ENCODE results near the gene SLCO2A1.

The SLCO2A1 gene

DNA sequence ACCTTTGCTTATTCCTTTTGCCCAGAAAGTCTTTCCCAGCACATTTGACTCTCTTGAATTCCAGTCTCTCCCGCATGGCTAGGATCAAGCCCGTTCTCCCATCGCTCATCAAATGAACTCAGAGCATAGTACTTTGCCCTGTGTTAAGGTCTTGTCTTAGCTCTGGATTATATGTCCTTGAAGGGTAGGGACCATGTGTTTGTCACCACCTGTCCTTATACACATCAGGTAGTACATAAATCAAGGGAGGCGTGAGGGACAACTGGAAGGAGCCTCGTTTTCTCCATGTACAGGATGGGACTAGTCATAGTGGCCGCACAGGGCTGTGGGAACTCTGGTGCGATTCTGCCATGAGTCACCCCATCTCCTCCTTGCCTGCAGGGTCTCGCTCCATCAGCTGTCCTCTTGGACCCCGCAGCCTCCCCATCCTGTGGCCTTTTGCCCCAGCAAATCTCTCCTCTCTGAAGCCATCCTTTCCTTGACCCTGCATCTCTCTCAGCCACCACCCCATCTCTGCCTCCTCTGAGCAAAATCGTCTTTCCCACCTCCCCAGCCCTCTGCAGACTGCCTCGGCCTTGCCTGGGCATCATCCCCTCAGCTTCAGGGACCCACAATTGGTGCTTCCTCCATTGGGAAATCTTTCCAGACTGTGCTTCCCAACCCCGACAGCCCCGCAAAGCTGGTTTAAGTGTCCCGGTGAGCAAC lies 100.7 kb downstream of the SLCO2A1 start:
- no peak for FAIRE-seq

DNA sequence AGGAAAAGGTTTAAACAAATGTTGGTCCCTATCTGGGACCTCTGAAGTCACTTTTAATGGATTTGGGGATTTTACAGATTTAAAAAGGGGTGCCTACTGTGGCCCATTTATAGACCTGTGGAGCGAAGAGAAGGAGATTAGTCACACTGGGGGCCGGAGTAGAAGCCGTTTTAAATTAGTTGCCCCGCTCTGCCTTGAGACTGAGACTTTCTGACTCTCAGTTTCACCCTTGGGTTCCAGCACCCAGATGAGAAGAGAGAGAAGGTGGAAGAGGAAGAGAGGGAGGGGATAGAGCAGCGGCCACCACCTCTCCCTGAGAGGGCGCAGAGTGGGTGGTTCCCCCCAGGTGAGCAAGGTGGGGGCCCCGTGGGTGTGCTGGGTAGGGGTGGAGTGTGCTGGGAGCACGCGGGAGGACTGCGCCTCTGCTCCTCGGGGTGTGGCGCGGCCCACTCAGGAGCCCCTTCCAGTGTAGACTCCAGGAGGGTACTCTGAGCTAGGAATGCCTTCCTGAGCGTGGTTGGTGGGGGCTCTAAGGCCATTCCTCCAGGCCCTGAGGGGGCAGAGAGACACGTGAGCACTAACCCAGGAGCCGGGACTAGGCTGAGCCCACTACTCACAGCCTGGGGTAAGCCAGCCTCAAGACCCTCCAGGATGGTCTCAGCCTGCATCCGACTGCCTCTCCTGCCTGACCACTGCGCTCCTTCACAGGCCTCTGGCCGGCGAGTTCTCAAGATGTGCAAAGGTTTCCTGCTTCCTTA lies 101.4 kb downstream of the SLCO2A1 start:
- no peak for FAIRE-seq

DNA sequence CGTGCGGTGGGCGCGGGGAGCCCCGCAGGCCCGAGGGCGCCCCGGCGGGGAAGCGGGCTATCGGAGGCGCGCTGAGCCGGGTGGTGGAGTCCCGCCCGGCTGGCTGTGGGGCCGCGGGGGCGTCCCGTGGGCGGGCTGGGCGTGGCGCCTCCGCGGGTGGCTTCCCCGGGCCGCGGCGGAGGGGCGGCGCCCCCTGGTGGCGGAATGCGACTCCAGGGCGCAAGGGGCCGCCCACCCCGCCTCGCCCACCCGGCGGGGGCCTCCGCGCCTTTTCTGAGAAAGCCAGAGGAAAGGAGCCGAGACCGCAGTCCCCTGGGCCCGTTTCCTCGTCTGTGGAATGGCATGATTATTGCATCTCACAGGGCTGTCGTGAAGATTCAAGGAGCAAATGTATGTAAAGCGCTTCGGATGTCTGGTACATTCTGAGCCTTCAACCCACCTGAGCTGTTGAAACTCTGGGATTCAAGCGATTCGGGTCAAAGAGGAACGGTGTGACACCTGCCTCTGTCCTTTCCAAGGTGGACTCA lies 102.1 kb downstream of the SLCO2A1 start:
- FAIRE-seq: no peak

DNA sequence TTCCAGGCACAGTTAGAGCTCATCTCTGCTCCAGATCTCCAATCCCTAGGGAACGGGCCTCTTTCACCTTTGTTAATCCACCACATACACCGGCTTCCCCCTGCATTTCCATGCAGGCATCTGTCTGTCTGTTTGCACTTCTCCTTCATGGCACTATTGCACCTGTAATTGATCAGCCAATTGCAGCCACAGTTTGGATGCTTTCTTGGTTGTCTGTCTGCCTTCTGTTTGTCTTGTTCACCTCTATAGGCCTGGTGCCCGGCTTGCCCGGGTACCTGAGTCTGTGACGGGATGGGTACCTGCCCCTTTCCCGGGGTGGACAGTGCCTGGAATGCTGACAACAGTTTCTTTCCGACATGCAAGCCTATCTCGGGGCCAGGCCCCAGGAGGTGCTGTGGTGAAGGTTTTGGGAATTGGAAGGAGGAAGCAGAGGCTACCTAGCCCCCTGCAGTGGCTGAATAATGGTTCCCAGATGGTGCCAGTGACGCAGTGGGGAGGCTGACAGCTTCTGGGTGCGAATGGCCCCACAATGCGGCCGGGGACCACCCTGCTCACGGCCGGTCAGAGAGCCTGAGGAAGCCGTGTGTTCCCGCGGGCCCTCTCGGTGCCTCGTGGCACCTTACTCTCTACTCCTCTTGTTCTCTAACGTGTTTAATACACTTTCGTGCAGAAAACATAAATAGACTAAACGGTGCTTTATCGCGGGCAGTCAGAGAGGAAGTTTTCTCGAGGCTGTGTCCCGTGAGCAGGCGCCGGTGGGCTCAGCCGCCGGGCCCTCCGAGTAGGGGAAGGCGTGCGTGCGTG lies 102.8 kb downstream of the SLCO2A1 start:
- FAIRE-seq: no peak

DNA sequence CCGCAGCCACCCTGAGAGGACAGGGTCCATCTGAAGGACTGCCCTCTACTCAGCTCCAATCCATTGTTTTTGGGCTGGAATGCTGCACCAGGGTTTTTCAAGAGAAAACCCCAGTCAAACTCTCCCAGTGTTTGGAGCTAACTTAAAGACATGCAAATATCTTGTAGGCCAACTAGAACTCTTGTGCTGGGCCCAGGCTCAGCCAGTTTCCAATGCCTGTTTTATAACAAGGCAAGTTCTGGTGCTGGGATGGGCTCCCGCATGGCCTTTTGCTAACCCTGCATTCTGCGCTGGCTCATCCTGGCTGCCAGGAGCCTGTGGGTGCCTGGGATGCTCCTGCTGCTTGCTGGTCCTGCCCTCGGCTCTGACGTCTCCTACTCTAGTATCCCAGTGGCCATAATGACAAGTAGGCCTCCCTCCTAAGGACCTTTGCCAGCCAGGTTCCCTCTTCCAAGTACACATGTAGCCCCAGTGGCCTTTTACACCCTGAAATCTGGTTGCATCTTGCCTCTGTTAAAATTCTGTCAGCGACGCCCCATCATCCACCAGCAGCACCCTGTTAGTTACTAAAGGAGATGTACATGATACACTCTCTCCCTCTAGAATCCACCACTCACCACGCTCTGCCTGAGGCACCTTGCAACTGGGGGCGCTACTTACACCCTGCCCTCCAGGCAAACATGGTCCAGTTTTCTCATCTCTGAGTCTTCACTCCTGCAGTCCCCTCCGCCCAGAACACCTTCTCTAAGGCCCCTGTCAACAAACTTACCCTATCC lies 103.6 kb downstream of the SLCO2A1 start:
- FAIRE-seq: no peak

DNA sequence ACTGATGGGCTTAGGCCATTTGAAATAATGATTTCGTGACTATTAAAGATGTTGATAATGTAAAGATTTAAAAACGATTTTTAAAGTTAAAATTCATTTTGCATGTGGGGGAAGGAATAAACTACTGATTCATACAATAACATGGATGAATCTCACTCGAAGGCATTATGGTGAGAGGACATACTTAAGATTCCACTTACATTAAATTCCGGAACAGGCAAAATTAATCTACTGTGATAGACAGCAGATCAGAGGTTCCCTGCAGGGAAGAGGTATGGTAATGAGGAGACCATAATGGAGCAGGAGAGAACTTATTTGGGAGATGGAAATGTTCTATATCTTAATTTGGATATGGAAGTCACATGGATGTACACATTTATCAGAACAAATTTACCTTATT lies 105.7 kb downstream of the SLCO2A1 start:
- FAIRE-seq: no peak

DNA sequence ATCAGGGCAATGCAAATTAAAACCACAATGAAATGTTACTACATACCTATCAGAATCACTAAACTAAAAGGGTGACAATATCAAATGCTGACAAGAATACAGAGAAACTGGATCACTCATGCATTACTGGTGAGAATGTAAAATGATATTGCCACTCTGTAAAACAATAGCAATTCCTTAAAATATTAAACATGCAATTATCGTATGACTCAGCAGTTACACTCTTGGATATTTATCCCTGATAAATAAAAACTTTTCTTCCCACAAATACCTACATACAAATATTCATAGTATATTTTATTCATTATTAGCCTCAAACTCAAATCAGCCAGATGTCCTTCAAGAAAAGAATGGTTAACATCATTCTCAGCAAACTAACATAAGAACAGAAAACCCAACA lies 108.1 kb downstream of the SLCO2A1 start:
- no peak for FAIRE-seq

DNA sequence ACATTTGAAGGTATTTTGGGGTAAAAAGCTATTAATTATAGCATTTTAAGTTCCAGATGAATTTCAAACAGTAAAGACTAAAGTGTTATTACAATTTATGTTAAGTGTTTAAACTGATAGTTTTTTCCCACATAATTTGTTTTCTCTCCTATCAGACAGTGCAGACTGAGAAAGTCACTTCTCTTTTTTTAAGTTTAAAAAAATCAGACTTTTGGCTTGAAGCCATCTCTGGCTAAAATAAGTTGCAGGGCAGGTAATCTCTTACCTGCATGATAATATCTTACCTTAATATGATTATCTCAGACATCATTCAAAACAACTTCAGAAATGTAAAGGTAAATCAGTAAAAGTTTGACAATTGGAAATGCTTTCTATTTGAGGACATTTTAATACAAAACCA lies 112.6 kb downstream of the SLCO2A1 start:
- FAIRE-seq: no peak

DNA sequence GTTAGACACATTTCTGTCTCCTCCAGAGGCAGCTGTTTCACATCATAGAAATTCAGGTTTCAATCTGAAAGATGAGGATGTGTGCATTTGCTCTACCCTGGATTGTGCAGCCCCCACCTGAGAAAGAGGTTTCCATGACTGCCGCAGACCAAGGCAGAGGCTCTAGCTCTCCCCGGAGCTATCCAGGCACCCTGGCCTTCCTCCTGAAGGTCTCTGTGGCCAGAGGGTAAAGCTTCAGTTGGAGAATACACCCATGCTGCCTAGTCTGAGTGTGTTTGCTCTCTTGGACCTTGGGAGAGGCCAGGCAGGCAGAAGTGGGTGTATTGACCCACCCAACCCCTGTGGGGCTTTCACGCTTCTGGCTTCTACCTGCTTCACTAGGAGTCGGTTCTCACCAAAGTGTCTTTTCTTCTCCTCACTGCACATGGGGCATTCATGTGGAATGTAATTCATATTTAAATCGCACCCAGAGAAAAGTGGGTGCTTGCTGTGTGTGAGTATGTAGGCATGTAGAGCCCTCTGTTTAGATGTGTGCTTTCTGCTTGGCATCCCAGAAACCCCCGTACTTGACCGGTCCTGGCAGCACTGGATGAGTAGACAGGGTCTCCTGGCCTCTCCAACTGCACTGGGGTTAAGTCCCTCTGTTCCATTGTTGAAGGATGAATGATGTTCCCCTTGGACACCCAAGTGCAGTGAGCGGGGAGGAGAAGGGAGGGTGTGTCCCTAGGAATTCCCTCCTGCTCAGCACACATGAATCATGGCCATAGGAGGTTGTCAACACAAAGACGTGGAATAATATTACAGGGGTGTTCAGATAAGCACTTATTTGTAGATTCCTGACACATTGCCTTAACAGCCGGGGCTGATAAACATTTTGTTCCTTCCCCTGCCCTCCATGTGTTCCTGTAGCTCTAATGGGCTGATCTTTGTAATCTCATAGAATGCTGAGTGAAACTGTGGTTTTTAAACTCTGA lies 113.8 kb downstream of the SLCO2A1 start:
- FAIRE-seq: no peak

DNA sequence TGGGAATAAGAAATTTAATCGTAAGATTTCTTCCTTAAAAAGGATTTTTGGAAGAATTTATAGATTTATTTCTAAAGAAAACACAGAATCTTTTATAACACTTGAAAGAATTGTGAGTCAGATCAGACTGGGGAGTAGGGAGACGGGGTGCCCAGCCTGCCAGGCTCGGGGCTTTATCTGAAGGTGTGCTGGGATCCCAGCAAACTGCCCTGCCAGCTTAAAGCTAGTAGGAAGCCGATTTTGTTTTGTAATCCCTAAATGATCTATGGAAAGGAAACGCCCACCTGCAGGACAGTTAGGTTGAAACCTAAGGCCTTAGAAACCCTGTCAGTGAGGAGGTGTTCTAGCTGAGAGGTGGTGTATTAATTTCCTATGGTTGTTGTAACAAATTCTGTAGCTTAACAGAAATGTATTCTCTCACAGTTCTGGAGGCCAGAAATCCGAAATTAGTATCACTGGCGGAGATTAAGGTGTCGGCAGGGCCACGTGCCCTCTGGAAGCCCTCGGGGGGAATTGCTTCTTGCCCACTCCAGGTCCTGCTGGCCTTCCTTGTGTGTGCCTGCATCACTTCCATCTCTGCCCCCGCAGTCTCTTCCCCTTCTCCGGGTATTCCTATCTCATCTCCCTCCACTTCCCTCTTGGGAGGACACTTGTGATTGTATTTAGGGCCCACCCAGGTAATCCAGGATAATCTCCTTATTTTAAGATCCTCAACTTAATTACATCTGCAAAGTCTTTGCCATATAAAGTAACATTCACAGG lies 114.7 kb downstream of the SLCO2A1 start:
- FAIRE-seq: no peak

DNA sequence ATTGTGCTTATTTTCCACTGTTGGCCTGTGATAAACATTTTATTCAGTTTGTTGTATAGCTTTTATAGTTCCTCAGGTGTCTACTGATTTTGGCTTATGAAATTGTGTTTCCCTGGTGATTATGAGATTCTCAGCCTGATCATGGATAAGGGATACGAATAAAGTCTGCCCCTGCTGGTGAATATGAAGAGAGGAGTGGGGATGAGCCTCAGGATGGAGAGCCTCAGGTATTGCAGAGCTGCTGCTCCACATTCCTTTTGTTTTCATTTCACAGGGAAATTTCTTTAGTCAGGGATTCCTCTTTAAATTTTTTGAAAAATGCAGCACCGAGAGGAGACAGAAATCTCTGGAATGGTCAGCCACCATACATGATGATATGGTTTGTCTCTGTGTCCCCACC lies 119.3 kb downstream of the SLCO2A1 start:
- FAIRE-seq: no peak

DNA sequence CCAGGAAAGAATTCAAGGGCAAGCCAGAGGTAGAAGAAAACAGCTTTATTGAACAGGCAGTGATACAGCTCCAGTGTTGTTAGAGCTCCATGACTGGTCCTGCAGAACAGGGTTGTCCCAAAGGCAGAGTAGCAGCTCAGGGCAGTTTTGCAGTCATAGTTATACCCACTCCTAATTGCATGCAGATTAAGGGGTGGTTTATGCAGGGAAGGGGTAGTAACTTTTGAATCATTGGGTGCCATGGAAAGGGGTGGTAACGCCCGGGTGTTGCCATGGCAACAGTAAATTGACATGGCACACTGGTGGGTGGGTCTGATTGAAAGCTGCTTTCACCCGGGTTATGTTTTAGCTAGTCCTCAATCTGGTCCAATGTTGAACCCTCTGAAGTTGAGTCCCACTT lies 124.3 kb downstream of the SLCO2A1 start:
- no peak for FAIRE-seq

DNA sequence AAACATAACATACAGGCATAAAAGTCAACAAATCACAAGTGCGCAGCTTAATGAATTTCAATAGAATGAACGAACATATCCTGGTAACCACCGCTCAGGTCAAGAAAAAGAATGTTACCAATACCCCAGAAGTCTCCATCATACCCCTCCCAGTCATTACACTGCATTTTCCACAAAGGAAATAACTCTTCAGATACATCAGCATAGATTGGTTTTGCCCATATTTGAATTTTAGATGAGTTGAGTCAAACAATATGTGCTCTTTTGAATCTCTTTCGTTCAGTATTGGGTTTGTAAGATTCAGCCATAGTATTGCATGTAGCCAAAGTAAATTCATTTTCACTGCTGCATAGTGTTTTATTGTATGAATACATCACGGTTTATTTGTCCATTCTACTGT lies 127.9 kb downstream of the SLCO2A1 start:
- no peak for FAIRE-seq

DNA sequence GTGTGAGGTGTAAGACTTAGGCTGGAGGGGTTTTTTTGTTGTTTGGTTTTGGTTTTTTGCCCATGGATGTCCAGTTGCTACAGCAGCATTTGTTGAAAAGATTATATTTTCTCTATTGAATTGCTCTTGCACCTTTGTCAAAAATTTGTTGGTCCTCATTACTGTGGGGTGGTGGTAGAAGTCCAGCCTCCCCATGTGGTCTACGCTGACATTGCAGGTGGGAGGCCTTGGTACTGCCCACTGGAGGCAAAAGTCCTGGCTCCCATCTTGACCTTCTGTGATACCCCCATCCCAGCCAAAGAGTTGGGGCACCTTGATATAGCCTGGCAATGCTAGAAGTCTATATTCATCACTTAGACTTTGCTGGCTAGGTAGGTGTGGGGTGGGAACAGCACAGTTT lies 128.6 kb downstream of the SLCO2A1 start:
- no peak for FAIRE-seq

DNA sequence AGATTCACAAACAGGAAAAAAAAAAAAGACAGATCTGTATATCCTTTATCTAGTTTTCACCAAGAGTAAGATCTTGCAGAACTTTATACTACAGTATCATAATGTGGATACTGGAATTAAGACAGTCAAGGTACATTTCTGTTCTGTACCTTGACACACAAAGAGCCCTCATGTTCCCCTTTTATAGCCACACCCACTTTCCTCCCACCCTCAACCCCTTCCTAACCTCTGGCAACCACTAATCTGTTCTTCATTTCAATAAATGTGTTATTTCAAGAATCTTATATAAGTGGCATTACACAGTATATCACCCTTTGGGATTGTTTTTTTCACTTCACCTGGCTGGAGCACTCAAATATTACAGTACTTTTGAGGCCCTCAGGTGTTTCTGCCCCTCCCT lies 130.4 kb downstream of the SLCO2A1 start:
- no peak for FAIRE-seq

DNA sequence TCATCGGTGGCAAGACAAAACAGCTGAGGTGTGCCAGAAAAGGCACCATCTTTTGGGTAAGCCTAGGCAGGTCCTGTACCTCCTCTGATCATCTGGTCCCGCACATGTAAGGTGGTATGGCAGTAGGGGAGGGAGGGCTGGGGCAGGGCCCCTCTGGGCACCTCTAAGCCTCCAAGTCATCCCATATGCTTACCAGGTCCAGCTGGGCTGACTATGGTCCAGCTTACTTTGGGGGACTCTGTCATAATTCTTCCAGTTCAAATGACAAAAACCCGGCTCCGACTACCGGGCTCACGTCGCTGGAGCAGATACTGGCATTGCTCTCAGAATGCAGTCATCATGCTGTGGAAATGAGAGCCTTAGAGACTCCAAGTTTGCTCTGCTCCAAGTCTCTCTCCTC lies 132.2 kb downstream of the SLCO2A1 start:
- no peak for FAIRE-seq

DNA sequence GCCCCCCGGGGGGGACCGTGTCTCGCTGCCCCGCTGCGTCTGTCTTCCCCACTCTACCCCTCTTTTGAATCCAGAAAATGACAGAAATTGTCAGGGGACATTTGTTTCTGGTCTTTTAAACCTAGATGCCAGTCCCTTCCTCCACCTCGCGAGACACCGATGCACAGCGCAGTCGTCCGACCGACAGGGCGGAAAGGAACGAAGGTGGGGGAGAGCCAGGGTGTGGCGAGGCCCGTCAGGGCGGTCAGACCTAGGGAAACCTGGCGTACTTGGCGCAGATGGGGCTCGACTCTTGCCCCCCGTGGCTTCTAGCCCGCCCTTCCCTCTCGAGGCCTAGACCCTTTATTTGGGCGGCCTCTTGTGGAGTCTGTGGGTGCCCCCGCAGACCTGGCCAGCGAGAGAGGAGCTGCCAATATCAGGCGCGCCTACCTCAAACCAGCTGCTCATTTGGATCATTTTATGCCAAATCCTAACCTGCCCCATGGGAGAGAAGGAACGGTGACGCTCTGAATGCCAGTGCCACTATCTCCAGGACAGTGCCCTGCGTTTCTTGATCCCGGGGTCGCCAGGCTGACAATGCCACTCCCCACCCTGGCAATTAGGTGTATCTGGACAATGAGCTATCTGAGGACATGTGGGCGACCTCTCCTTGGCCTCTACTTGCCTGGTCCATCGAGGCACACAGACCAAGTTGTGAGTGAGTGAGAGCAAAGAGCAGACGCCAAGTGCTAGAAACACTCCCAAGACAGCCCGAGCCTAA lies 133.5 kb downstream of the SLCO2A1 start:
- FAIRE-seq: no peak

DNA sequence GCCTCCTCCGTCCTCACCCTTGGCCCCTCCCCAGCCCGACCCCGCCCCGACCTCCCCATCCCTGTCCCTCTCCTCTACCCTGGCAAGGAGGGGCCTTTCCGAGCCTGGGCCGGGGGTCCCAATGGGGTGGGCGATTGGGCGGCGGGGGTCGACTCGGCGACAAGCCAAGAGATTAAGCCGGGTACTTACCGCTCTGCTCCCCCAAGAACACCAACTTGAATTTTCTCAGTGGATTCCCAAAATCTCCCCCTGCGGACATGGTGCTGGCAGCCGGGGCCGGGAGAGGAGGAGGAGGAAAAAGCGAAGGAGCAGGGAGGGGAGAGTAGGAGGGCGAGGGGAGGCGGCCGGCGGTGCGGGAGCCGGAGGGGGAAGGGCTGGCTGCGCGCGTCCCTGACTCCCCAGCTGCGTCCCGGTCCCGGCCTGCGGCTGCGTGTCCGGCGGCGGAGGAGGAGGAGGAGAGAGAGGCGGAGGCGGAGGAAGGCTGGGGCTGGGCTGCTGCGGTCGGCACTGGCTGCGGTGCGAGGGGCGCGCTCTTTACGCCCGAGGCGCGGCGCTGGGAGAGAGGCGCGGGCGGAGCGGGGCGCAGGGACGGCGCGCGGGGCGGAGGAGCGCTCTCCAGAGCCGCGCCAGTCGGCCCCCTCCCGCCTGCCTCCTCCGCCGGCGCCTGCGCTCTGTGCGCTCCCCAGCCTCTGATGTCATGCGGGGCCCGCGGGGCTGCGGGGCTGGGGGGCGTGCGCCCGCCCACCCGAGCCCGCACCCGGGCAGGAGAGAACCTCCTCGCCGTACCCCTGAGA lies 134.3 kb downstream of the SLCO2A1 start, which contains the start of gene RAB6B:
TSS of gene RAB6B (minus strand) at position 675 of the 794 bp plus-strand sequence. CDS start at position 259, 416 bp downstream.
- no peak for FAIRE-seq
